GM12878 (cell line): ENCODE measurements around the gene CDKN1B. TPM values are rescaled to one million over a fixed set of nuclear protein-coding genes. Genes with fewer than 3 reads are reported as not detected.

Source experiments
- ATAC-seq: fragments of 200-7000 bp; cut with Tn5 transposase; 3 replicates; pipeline ENCODE4 v1.9.1; 2020; ENCODE audit warnings: mild to moderate bottlenecking, moderate library complexity
- BruUV-seq: library from RNA; stranded (reverse); fragments of 400-500 nt; replicated peaks from 2 replicates; lab custom pipeline; 2021; lab: Mats Ljungman, UMichigan
- CTCF ChIA-PET: fragments of 300-600 bp; sonication (Branson Sonifier 250); formaldehyde crosslinking; extraction: SDS; loops from one replicate; lab custom pipeline; 2021; ENCODE audit warnings: inconsistent platforms; lab: Yijun Ruan, JAX
- POLR2A ChIA-PET: fragments of 350-600 bp; formaldehyde crosslinking; extraction: SDS; loops from one replicate; lab custom pipeline; 2021; ENCODE audit warnings: inconsistent platforms; lab: Charles Lee
- RAD21 ChIA-PET: fragments of 300-600 bp; sonication (Branson Sonifier 250); formaldehyde crosslinking; loops from one replicate; lab custom pipeline; 2023; ENCODE audit warnings: antibody characterized with exemption; ENCODE audit not compliant: unreplicated experiment; lab: Charles Lee
- SMC1A ChIA-PET: fragments of 300-600 bp; sonication (Branson Sonifier 250); formaldehyde crosslinking; loops from one replicate; lab custom pipeline; 2023; ENCODE audit not compliant: unreplicated experiment, uncharacterized antibody; lab: Charles Lee
- DNase-seq: peaks from one replicate; pipeline ENCODE4 v3.0.0-alpha.2; 2011; ENCODE audit warnings: low read depth, low spot score
- FAIRE-seq: peaks from 3 replicates; lab custom pipeline; 2011; peaks lifted over from hg19 to GRCh38; lab: Jason Lieb, UNC
- H2AFZ ChIP-seq: 2 replicates; pipeline ENCODE4 v1.6.0; 2011; ENCODE audit warnings: low read depth, low read length, control low read depth; ENCODE audit not compliant: control insufficient read depth
- H3K27ac ChIP-seq: 2 replicates; pipeline ENCODE4 v1.5.1; 2011; ENCODE audit warnings: control low read depth; ENCODE audit not compliant: control insufficient read depth, insufficient read depth
- H3K27me3 ChIP-seq, 2 experiments: replicated peaks in 1 of 2; 2 replicates each; pipeline versions ENCODE4 v1.6.0 to v1.6.1; 2011; ENCODE audit warnings: low read length in 1 of 2; ENCODE audit not compliant: control insufficient read depth in 2 of 2, insufficient read depth in 2 of 2
- H3K36me3 ChIP-seq, 2 experiments: 2 replicates each; pipeline ENCODE4 v1.5.1; 2011; ENCODE audit warnings: low read length in 1 of 2; ENCODE audit not compliant: control insufficient read depth in 2 of 2, insufficient read depth in 2 of 2
- H3K4me1 ChIP-seq: 2 replicates; pipeline ENCODE4 v1.6.1; 2011; ENCODE audit warnings: mild to moderate bottlenecking, low read length, moderate library complexity, mixed read lengths; ENCODE audit not compliant: control insufficient read depth, insufficient read depth
- H3K4me2 ChIP-seq: 2 replicates; pipeline ENCODE4 v1.6.0; 2011; ENCODE audit warnings: control low read depth; ENCODE audit not compliant: control insufficient read depth, insufficient read depth
- H3K4me3 ChIP-seq: fragments of 200-600 bp; sonication (generic); 2 replicates; pipeline ENCODE4 v1.5.1; 2016
- H3K79me2 ChIP-seq: 2 replicates; pipeline ENCODE4 v1.6.0; 2011; ENCODE audit warnings: low read length; ENCODE audit not compliant: control insufficient read depth, insufficient read depth
- H3K9ac ChIP-seq: 2 replicates; pipeline ENCODE4 v1.8.0; 2011; ENCODE audit warnings: low read length, control low read depth, mixed read lengths; ENCODE audit not compliant: control insufficient read depth, insufficient read depth
- H3K9me3 ChIP-seq: replicated peaks from 3 replicates; pipeline ENCODE4 v1.5.1; 2011; ENCODE audit warnings: mild to moderate bottlenecking, low read length; ENCODE audit not compliant: control insufficient read depth, insufficient read depth
- H4K20me1 ChIP-seq: 2 replicates; pipeline ENCODE4 v1.6.0; 2011; ENCODE audit not compliant: control insufficient read depth, insufficient read depth
- ASH2L ChIP-seq: fragments of 300-600, 200-600 bp; sonication (generic); IDR thresholded peaks from 2 replicates; pipeline ENCODE4 v1.6.1; 2017; ENCODE audit warnings: low read depth, mild to moderate bottlenecking, borderline replicate concordance
- GATAD2B ChIP-seq: fragments of 450-650 bp; conservative IDR thresholded peaks from 2 replicates; pipeline ENCODE4 v1.6.1; 2017; ENCODE audit warnings: low read depth, mild to moderate bottlenecking, moderate library complexity
- MLLT1 ChIP-seq: fragments of 450-650 bp; IDR thresholded peaks from 2 replicates; pipeline ENCODE4 v1.6.1; 2016; ENCODE audit warnings: mild to moderate bottlenecking
- MTA2 ChIP-seq: fragments of 450-650 bp; IDR thresholded peaks from 2 replicates; pipeline ENCODE4 v1.6.1; 2016; ENCODE audit warnings: low read depth, mild to moderate bottlenecking, moderate library complexity
- NFXL1 ChIP-seq: fragments of 450-650 bp; IDR thresholded peaks from 2 replicates; pipeline ENCODE4 v1.6.1; 2017; ENCODE audit warnings: antibody characterized with exemption, mild to moderate bottlenecking, borderline replicate concordance
- PBX3 ChIP-seq: IDR thresholded peaks from 2 replicates; pipeline ENCODE4 v1.6.1; 2011; ENCODE audit warnings: mild to moderate bottlenecking, low read depth, low read length, moderate library complexity; ENCODE audit not compliant: insufficient replicate concordance
- RUNX3 ChIP-seq: IDR thresholded peaks from 2 replicates; pipeline ENCODE4 v1.6.1; 2012; ENCODE audit warnings: low read length, inconsistent platforms
- SMARCA5 ChIP-seq: fragments of 450-650 bp; IDR thresholded peaks from 2 replicates; pipeline ENCODE4 v1.6.1; 2017; ENCODE audit warnings: mild to moderate bottlenecking
- USF2 ChIP-seq: IDR thresholded peaks from 2 replicates; pipeline ENCODE4 v1.6.1; 2011; ENCODE audit warnings: low read depth, low read length, improper control_type of control experiment, borderline replicate concordance
- ZBED1 ChIP-seq: IDR thresholded peaks from 2 replicates; pipeline ENCODE4 v1.6.1; 2016; ENCODE audit warnings: borderline replicate concordance
- WGBS: methylation state at CpG from one replicate; pipeline ENCODE4 v1.1.6; 2016; ENCODE audit warnings: low lambda C conversion rate; ENCODE audit not compliant: insufficient replicate concordance, insufficient coverage; ENCODE audit errors: missing lambda C conversion rate; 5-methylcytosine and 5-hydroxymethylcytosine counted together
- in situ Hi-C: fragments of 300-500 bp; cut with MboI; formaldehyde crosslinking; loops from 9 replicates; pipeline ENCODE4 v1.14.3; 2018; ENCODE audit warnings: mixed read lengths
- intact Hi-C: fragments of 100-400 bp; cut with micrococcal nuclease; formaldehyde crosslinking; loops from one replicate; pipeline ENCODE4 v1.14.2; 2022; ENCODE audit not compliant: unreplicated experiment
- polyA plus RNA-seq, 11 experiments: library from polyadenylated mRNA; depleted of rRNA in 4 of 11; unstranded in 6 of 11; stranded (reverse) in 5 of 11; fragments of >200 nt; fragmentation: Nextera tagmentation in 4 of 11; fragmentation: Illumina TruSeq in 1 of 11; extraction: Ambion mirVana in 4 of 11; extraction: Trizol in 1 of 11; gene quantifications; 1 replicate in 1 of 11; 2 replicates in 10 of 11; pipeline versions ENCODE4 v1.2.1 to v1.2.3, GENCODE V29; 2011 to 2016; ENCODE audit warnings: inconsistent platforms in 2 of 11, missing spikeins in 2 of 11, low read depth in 1 of 11
- total RNA-seq, 4 experiments: library from RNA; depleted of rRNA in 3 of 4; stranded (reverse); fragments of >200 nt in 3 of 4; fragmentation: Illumina TruSeq in 1 of 4; extraction: Trizol in 1 of 4; gene quantifications; 2 replicates each; pipeline versions ENCODE4 v1.2.1 to v1.2.3, GENCODE V29; 2013 to 2021
- TF ChIP-seq, protein P1 (sequence below): IDR thresholded peaks from 2 replicates; pipeline ENCODE4 v1.6.1; 2011; ENCODE audit warnings: borderline replicate concordance, low read depth, mild to moderate bottlenecking, moderate library complexity, low read length; ENCODE audit not compliant: insufficient read depth, poor library complexity, severe bottlenecking
- TF ChIP-seq, protein P2 (sequence below): IDR thresholded peaks from 2 replicates; pipeline ENCODE4 v1.6.1; 2012; ENCODE audit warnings: low read depth, low read length, improper control_type of control experiment

Gene CDKN1B
- total and polyA plus RNA-seq, 10 of the 15 experiments (the other 5 are each of a cell fraction or from before 2014, with no cell fraction given), result 4.2 to 39.1 (median 23.1) TPM

GRCh38 chr12:12683725-12684124 is 33.4 kb upstream of the CDKN1B start:
- intact Hi-C loops, result no loop called here
- ChIA-PET RAD21 (no interaction called here), SMC1A (interaction anchor here (1.1 to 1.3 kb wide), 3 partner anchors 25 to 54 kb away, joined by 3 to 5 read pairs (median 4); no protein-coding TSS in a partner anchor), POLR2A (interaction anchor here (1.8 kb wide), 1 partner anchor 10 kb away, joined by 18 read pairs; no protein-coding TSS in a partner anchor), CTCF (interaction anchor here (0.9 to 2.0 kb wide), 2 partner anchors 11 to 356 kb away, joined by 3 to 8 read pairs; partner anchors contain the start of gene GPR19)
- Histone ChIP-seq H3K27ac (no peak overlapping the region), H3K4me3 (no peak overlapping the region), H4K20me1 (no peaks in the 10 kb centered on the region), H3K36me3 (no peaks in the 10 kb centered on the region; a peak in 1 of 4 replicates), H3K9ac (no peak overlapping the region), H3K79me2 (no peaks in the 10 kb centered on the region), H3K9me3 (no peaks in the 10 kb centered on the region), H3K4me2 (no peak overlapping the region), H2AFZ (no peak overlapping the region), H3K27me3 (no peaks in the 10 kb centered on the region), H3K4me1 (no peaks in the 10 kb centered on the region)
- BruUV-seq, result no TSS peak
- no peak for FAIRE-seq
- TF ChIP-seq MTA2, result no peak
- TF ChIP-seq SMARCA5, result no peak
- TF ChIP-seq, protein P1, sequence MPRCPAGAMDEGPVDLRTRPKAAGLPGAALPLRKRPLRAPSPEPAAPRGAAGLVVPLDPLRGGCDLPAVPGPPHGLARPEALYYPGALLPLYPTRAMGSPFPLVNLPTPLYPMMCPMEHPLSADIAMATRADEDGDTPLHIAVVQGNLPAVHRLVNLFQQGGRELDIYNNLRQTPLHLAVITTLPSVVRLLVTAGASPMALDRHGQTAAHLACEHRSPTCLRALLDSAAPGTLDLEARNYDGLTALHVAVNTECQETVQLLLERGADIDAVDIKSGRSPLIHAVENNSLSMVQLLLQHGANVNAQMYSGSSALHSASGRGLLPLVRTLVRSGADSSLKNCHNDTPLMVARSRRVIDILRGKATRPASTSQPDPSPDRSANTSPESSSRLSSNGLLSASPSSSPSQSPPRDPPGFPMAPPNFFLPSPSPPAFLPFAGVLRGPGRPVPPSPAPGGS, result no peak
- TF ChIP-seq USF2, result no peak
- TF ChIP-seq, protein P2, sequence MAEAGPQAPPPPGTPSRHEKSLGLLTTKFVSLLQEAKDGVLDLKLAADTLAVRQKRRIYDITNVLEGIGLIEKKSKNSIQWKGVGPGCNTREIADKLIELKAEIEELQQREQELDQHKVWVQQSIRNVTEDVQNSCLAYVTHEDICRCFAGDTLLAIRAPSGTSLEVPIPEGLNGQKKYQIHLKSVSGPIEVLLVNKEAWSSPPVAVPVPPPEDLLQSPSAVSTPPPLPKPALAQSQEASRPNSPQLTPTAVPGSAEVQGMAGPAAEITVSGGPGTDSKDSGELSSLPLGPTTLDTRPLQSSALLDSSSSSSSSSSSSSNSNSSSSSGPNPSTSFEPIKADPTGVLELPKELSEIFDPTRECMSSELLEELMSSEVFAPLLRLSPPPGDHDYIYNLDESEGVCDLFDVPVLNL, result no peak
- TF ChIP-seq RUNX3, result no peak
- TF ChIP-seq NFXL1, result no peak
- no peak for TF ChIP-seq ASH2L
- TF ChIP-seq PBX3, result no peak
- no peak for TF ChIP-seq ZBED1
- TF ChIP-seq MLLT1, result no peak
- TF ChIP-seq GATAD2B, result no peak
- in situ Hi-C loops, result no loop called here
- WGBS, result 79% methylated on average over 3 of the region's 3 CpGs
- no peak for DNase-seq
- no peak for ATAC-seq
